Measurements from ENCODE around the gene GHRL.
"Not testable (repeated sequence)": the region's sequence is repeated elsewhere in the genome, so short reads cannot be mapped to it uniquely, and the experiment has no call there.

Gene GHRL

GRCh38 chr3:10273702-10274305 lies 18.9 kb downstream of the GHRL start:
- no peak for DNase-seq (ENCODE audit: low spot score)

- no peak for DNase-seq (ENCODE audit: low spot score)
Measured at GRCh38 chr3:10272977-10273376, 19.8 kb downstream of the GHRL start.

- DNase-seq (ENCODE audit: low spot score), result not testable (repeated sequence)
Measured at GRCh38 chr3:10272476-10272875, 20.3 kb downstream of the GHRL start.

GRCh38 chr3:10269443-10269842 lies 23.3 kb downstream of the GHRL start:
- no peak for DNase-seq (ENCODE audit: low spot score)

GRCh38 chr3:10268930-10269329 lies 23.8 kb downstream of the GHRL start:
- no peak for DNase-seq (ENCODE audit: low spot score)

DNA sequence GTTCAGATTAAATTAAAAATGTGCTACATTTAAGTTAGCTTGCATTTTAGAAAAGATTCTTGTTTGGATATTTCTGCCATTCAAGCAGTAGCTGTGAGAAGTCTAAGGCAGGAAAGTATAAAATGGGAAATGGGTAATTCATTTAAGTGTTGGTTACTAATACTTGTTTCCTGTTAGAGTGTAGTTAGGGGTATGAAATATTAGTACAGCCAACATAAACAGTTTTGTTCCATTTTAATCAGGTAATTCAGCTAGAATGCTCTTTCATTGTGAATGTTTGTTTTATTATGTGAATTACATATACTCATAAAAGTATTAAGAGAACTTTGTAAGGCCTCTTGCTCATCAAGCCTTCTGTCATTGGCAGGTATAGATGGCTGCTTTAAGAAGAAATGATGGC lies 24.6 kb downstream of the GHRL start:
- DNase-seq (ENCODE audit: low spot score), result no peak

GRCh38 chr3:10266936-10267335 lies 25.8 kb downstream of the GHRL start:
- not testable (repeated sequence) for DNase-seq (ENCODE audit: low spot score)

- DNase-seq (ENCODE audit: low spot score), result no peak
Measured at GRCh38 chr3:10265833-10266232, 26.9 kb downstream of the GHRL start.

DNA sequence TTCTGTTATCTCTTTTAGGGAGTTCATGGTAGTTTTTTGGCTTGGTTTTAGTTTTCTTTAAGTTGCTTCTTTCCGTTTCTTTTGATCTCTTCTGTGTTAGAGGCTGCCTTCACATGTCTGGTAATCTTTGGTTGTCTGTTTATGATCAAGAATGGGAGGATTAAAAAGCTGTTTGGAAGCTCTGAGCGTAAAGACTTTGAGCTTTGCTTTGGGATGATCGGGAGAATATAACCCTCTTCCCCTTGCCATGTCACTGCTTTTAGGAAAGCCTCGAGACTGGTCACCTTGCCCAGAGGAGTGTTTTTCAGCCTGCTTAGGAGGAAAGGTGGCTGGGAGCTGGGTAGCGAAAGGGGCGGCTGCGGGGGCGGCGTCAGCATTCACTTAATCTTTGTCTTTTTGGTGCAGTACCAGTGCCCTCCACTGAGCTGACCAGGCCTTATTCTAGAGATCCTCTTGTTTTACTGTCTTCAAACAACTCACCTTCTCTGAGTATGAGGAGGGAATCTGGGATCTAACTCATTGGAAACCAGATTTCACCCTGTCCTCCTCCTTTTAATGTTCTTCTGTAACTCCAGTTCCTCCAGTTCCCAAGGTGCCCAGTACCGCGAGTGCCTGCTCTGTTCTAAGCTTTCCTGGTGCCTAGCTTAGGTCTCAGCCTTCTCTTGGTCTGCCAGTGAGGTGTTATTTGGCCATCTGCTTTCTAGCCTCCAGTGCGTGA lies 28.9 kb downstream of the GHRL start:
- no peak for DNase-seq (ENCODE audit: low spot score)

GRCh38 chr3:10262027-10262426 lies 30.7 kb downstream of the GHRL start:
- no peak for DNase-seq (ENCODE audit: low spot score)

GRCh38 chr3:10260211-10260701 lies 32.5 kb downstream of the GHRL start:
- no peak for DNase-seq (ENCODE audit: low spot score)

GRCh38 chr3:10259798-10260197 lies 32.9 kb downstream of the GHRL start:
- no peak for DNase-seq (ENCODE audit: low spot score)

GRCh38 chr3:10259036-10259435 lies 33.7 kb downstream of the GHRL start:
- DNase-seq (ENCODE audit: low spot score), result no peak

DNA sequence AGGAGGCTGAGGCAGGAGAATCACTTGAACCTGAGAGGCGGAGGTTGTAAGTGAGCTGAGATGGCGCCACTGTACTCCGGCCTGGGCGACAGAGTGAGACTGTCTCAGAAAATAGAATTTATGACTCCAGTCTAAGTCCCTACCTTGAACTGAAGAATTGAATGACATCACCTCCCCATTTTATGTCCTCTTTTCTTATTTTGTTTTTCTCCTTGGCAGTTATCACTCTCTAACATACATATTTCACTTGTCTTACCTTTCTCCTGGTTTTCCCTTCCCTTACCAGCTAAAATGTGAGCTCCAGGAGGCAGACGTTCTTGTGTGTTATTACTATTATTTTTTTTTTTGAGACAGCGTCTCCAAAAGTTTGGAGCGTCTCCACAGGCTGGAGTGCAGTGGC lies 36.9 kb downstream of the GHRL start:
- DNase-seq (ENCODE audit: low spot score), result no peak

- DNase-seq (ENCODE audit: low spot score), result no peak
Measured at GRCh38 chr3:10253731-10254130, 39.0 kb downstream of the GHRL start.

DNA sequence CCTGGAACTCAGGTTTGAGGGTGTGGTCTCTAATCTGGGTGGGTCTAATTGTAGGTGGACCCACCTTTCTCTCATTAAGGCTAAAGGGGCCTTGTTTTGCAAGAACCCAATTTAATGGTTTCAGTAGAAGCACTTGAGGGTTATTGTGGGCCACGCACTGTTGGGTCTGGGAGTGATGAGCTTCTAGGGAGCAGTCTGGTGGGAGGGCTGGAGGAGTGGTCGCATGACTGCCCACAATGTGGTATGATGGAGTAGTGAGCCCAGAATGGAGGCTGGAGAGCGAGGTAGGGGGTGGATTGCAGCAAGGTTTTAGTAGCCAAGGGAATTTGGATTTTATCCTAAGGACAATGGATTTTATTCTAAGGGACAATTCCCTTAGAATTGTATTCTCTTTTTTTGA lies 41.7 kb downstream of the GHRL start:
- DNase-seq (ENCODE audit: low spot score), result no peak

DNA sequence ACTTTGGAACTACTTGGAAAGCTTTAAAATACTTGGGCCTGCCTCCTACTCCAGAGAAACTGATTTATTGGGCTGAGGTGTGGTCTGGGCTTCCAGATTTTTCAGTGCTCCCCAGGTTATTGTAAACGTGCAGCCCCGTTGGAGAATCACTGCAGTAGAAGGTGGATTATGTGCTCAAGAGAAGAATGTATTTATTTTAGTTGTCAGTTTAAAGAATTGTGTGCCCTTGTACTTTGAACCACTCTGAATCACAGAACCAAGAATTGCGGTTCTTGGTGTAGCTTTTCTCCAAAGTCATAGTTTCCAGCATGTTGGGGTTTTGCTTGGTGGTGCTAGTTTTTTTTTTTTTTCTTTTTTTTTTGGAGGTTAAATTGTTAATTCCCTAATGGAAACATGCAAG lies 42.9 kb downstream of the GHRL start:
- no peak for DNase-seq (ENCODE audit: low spot score)

DNA sequence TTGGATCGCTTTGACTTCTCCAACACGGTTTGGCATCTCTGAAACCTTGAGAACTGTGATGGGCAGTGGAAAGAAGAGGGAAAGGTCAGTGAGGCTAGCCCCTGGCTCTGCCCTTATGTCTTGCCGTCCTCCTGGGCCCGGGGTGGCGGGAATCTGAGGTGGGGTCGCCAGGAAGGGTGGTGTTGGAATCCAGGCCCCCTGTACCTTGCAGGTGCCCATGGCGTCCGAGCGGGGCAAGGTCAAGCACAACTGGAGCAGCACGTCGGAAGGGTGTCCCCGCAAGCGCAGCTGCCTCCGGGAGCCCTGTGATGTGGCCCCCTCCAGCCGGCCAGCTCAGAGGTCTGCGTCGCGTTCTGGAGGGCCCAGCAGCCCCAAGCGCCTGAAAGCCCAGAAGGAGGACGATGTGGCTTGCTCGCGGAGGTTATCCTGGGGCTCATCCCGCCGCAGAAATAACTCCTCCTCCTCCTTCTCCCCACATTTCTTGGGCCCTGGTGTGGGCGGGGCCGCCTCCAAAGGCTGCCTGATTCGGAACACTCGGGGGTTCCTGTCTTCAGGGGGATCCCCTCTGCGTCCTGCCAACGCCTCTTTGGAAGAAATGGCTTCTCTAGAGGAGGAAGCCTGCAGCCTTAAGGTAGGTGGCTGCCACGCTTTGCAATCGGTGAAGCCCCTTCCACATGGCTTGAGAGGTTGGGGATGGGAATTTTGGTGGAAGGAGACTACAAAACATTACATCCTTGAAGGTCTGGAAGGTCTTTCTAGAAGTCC lies 43.6 kb downstream of the GHRL start:
- no peak for DNase-seq (ENCODE audit: low spot score)

- peak; percentile 96 for DNase-seq (ENCODE audit: low spot score)
Measured at GRCh38 chr3:10248184-10248983, 44.4 kb downstream of the GHRL start, which contains the start of gene TATDN2. TSS of gene TATDN2 (plus strand) at chr3:10248459. CDS start at chr3:10249201, 742 bp downstream.

- no peak for DNase-seq (ENCODE audit: low spot score)
Measured at GRCh38 chr3:10247679-10248183, 45.0 kb downstream of the GHRL start.

- DNase-seq (ENCODE audit: low spot score), result no peak
Measured at GRCh38 chr3:10245081-10245712, 47.5 kb downstream of the GHRL start.
